ENCODE results near the gene CCNL2. TPM values are rescaled to one million over a fixed set of nuclear protein-coding genes. Genes with fewer than 3 reads are reported as not detected.

CCNL2 gene
- total RNA-seq, 1 experiment from 2014 or later = 173 TPM

DNA sequence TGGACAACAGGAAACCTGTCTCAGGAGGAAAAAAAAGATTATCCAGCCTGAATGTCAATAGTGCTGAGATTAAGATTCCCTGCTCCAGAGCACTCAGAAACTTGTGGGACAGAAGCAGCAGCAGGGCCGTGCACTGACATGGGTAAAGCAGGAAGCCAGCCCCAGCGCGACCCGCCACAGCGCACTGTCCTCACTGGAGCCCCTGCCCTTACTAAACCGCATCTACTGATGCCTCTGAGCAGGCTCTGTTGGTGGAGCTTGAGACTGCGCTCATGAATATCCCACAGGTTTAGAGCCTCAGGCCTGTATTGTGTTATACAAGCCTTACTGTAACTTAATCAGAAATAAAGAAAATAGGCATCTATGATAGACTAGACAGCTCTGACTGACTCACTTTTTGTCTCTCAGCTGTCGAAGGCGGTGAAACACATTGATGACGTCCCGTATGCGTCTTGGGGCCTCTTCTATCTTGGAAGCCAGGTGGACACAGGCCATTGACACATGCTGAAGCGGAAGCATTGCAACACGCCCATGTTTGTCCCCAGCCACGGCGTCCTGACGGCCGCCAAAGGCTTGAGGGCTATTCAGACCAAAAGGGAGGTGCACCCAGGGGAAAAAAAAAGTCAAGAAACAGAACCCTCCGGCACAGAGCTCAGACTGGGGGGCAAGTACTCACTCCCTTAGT, 1.2 kb downstream of the CCNL2 start:
- H3K56ac ChIP-seq (ENCODE audit: insufficient read length, low read depth, low read length) = no peak overlapping the region
- H4K5ac ChIP-seq (ENCODE audit: insufficient read length, low read depth, low read length) = no peak overlapping the region
- TF ChIP-seq, protein P1, sequence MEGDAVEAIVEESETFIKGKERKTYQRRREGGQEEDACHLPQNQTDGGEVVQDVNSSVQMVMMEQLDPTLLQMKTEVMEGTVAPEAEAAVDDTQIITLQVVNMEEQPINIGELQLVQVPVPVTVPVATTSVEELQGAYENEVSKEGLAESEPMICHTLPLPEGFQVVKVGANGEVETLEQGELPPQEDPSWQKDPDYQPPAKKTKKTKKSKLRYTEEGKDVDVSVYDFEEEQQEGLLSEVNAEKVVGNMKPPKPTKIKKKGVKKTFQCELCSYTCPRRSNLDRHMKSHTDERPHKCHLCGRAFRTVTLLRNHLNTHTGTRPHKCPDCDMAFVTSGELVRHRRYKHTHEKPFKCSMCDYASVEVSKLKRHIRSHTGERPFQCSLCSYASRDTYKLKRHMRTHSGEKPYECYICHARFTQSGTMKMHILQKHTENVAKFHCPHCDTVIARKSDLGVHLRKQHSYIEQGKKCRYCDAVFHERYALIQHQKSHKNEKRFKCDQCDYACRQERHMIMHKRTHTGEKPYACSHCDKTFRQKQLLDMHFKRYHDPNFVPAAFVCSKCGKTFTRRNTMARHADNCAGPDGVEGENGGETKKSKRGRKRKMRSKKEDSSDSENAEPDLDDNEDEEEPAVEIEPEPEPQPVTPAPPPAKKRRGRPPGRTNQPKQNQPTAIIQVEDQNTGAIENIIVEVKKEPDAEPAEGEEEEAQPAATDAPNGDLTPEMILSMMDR (conservative IDR thresholded peaks at IDR 0.05) = no peak
- H4K91ac ChIP-seq (ENCODE audit: insufficient read length, low read depth, low read length) = no peak overlapping the region
- no peak overlapping the region for H3T11ph ChIP-seq (ENCODE audit: low read length)
- peaks cover 11% of the 10 kb centered on the region for H3K23me2 ChIP-seq (ENCODE audit: insufficient read length, low read depth, low read length, poor library complexity, severe bottlenecking)
- peaks cover 24 to 32% of the 10 kb centered on the region in 2 experiments for H3K4me1 Mint-ChIP-seq
- H3K9ac ChIP-seq (ENCODE audit: extremely low read depth, insufficient read length, low read length) = peak overlapping the region; percentile 97
- no peak overlapping the region for H4K8ac ChIP-seq (replicated peaks; ENCODE audit: insufficient read length, low read depth, low read length)
- peaks cover 1% of the 10 kb centered on the region; the same call in 1 of the 2 replicates for H3K27me3 Mint-ChIP-seq (ENCODE audit: low read depth)
- no peak overlapping the region for H3K4ac ChIP-seq (ENCODE audit: low read depth, low read length)
- H2AK5ac ChIP-seq (ENCODE audit: insufficient read length, low read length) = no peak overlapping the region
- peaks cover 0 to 2% of the 10 kb centered on the region in 2 experiments; a peak in 2 of 5 replicates for H3K9me3 Mint-ChIP-seq
- no peak overlapping the region for H2BK5ac ChIP-seq (ENCODE audit: insufficient read length, low read length)
- H2BK120ac ChIP-seq (ENCODE audit: low read depth, low read length, poor library complexity, severe bottlenecking) = no peak overlapping the region
- H3K14ac ChIP-seq (ENCODE audit: insufficient read depth, low read length) = no peak overlapping the region
- no peak overlapping the region for H2BK20ac ChIP-seq (ENCODE audit: low read depth, low read length, poor library complexity, severe bottlenecking)
- peaks cover 12% of the 10 kb centered on the region for H3K79me1 ChIP-seq (ENCODE audit: insufficient read depth, low read depth, low read length, poor library complexity, severe bottlenecking)
- no peak overlapping the region for H2BK15ac ChIP-seq (ENCODE audit: low read depth, low read length)
- H3K18ac ChIP-seq (ENCODE audit: insufficient read length, low read depth, low read length) = no peak overlapping the region
- no CpG with 5 or more reads among the region's 19 CpGs for WGBS (ENCODE audit: extremely low coverage, insufficient read length, low lambda C conversion rate)
- peaks cover 54 to 88% (median 72%) of the 10 kb centered on the region in 3 experiments for H3K36me3 Mint-ChIP-seq (ENCODE audit: insufficient read depth in 1 of 3, low read depth in 3 of 3)
- H3K27me3 ChIP-seq (ENCODE audit: insufficient read depth, low read length) = no peaks in the 10 kb centered on the region
- no peak overlapping the region for H2BK12ac ChIP-seq (ENCODE audit: insufficient read length, low read depth, low read length)
- H3K4me2 ChIP-seq (ENCODE audit: insufficient read depth, insufficient read length, low read length) = peak overlapping the region; percentile 92
- no peak overlapping the region for H3K23ac ChIP-seq (ENCODE audit: insufficient read length, low read depth, low read length)
- no peak for DNase-seq
- H2AFZ ChIP-seq (ENCODE audit: low read length) = no peak overlapping the region
- no peak overlapping the region for H3K27ac ChIP-seq (ENCODE audit: insufficient read length, low read depth, low read length)
- peak overlapping the region; percentile 90 for H3K4me3 Mint-ChIP-seq
- no peaks in the 10 kb centered on the region for H3K9me3 ChIP-seq (ENCODE audit: control insufficient read depth, low read depth, low read length)
- H4K20me1 ChIP-seq (ENCODE audit: control insufficient read depth, insufficient read depth, insufficient read length) = peaks cover 2% of the 10 kb centered on the region
- no peaks in the 10 kb centered on the region for H3K4me1 ChIP-seq (ENCODE audit: insufficient read depth, low read length)
- peaks cover 8% of the 10 kb centered on the region; the same call in 1 of the 2 replicates for H3K79me2 ChIP-seq (ENCODE audit: insufficient read depth, low read length)
- H3K27ac Mint-ChIP-seq = peak overlapping the region; percentile 84 to 93 (median 92); a peak in 6 of 7 replicates
